Esophagus mucosa (tissue), 1 donor: ENCODE measurements around the gene TLX2. TPM values are rescaled to one million over a fixed set of nuclear protein-coding genes. Genes with fewer than 3 reads are reported as not detected.

ENCODE experiments used
- ATAC-seq: fragments of 200-7000 bp; cut with Tn5 transposase; one replicate; pipeline ENCODE4 v1.9.1; 2020
- total RNA-seq: library from RNA; stranded (reverse); gene quantifications from one replicate; pipeline ENCODE4 v1.2.4, GENCODE V29; 2023
- donor health status: DM: yes; HTN: yes; CAD: no.

TLX2 gene
- total RNA-seq, 1 donor from 2014 or later: not detected

GRCh38 chr2:74496997-74497776, 17.1 kb upstream of the TLX2 start:
- no peak for ATAC-seq

- ATAC-seq: peak; percentile 41
Measured at GRCh38 chr2:74497777-74498499, 16.3 kb upstream of the TLX2 start.

- ATAC-seq: peak; percentile 63
Measured at GRCh38 chr2:74498500-74499266, 15.6 kb upstream of the TLX2 start.

- ATAC-seq: no peak
Measured at GRCh38 chr2:74499267-74499939, 14.8 kb upstream of the TLX2 start, which contains the start of gene LBX2. Gene LBX2, minus strand, starts transcription at chr2:74499603. Its CDS starts 66 bp downstream, at chr2:74499537.

GRCh38 chr2:74499940-74500577, 14.2 kb upstream of the TLX2 start:
- ATAC-seq: no peak

GRCh38 chr2:74500578-74500946, 13.7 kb upstream of the TLX2 start:
- ATAC-seq: no peak

GRCh38 chr2:74501335-74502071, 12.7 kb upstream of the TLX2 start:
- no peak for ATAC-seq

GRCh38 chr2:74502147-74502719, 12.0 kb upstream of the TLX2 start:
- ATAC-seq: no peak

GRCh38 chr2:74502720-74503505, 11.3 kb upstream of the TLX2 start:
- ATAC-seq: peak; percentile 49

- ATAC-seq: no peak
Measured at GRCh38 chr2:74503506-74504475, 10.5 kb upstream of the TLX2 start.

- ATAC-seq: no peak
Measured at GRCh38 chr2:74504591-74504990, 9.7 kb upstream of the TLX2 start.

GRCh38 chr2:74505448-74506246, 8.6 kb upstream of the TLX2 start:
- no peak for ATAC-seq

- ATAC-seq: peak; percentile 95
Measured at GRCh38 chr2:74507145-74507925, 6.9 kb upstream of the TLX2 start, which contains the start of gene PCGF1. Gene PCGF1, minus strand, starts transcription at chr2:74507695. Its CDS starts 27 bp downstream, at chr2:74507668.

- peak; percentile 27 for ATAC-seq
Measured at GRCh38 chr2:74507926-74508520, 6.2 kb upstream of the TLX2 start.

- no peak for ATAC-seq
Measured at GRCh38 chr2:74510272-74510671, 4.0 kb upstream of the TLX2 start.
